Measurements from ENCODE around the gene S100A3. TPM values are rescaled to one million over a fixed set of nuclear protein-coding genes. Genes with fewer than 3 reads are reported as not detected.

The S100A3 gene
- total and polyA plus RNA-seq, 2 of the 13 experiments (the other 11 are each of a cell fraction or from before 2014, with no cell fraction given), result 2.5 to 4.5 TPM

- TF ChIP-seq ZNF614 (CRISPR knock-in tag; IDR thresholded peaks at IDR 0.05; ENCODE audit: borderline replicate concordance), result peak; percentile 69; the same call in 1 of the 2 replicates
- peak; percentile 43; the same call in 1 of the 2 replicates for TF ChIP-seq ZBTB26 (CRISPR knock-in tag; IDR thresholded peaks at IDR 0.05; ENCODE audit: borderline replicate concordance)
- TF ChIP-seq BCL6 (CRISPR knock-in tag; IDR thresholded peaks at IDR 0.05), result no peak; the same call in 1 of the 2 replicates
- 0 out of 2 replicates have a peak, but pooled peaks have one; percentile 43 for TF ChIP-seq ZMYM4 (CRISPR knock-in tag; IDR thresholded peaks at IDR 0.05)
- no peak for TF ChIP-seq ZNF253 (CRISPR knock-in tag; IDR thresholded peaks at IDR 0.05; ENCODE audit: borderline replicate concordance)
- no peak for TF ChIP-seq MTF2 (CRISPR knock-in tag; IDR thresholded peaks at IDR 0.05; ENCODE audit: borderline replicate concordance)
- no peak for TF ChIP-seq AHR (CRISPR knock-in tag; IDR thresholded peaks at IDR 0.05)
- TF ChIP-seq CBFB (CRISPR knock-in tag; IDR thresholded peaks at IDR 0.05), result no peak
- TF ChIP-seq ARID5B (CRISPR knock-in tag; IDR thresholded peaks at IDR 0.05), result peak; percentile 29; the same call in 1 of the 2 replicates
- TF ChIP-seq ARNT2 (CRISPR knock-in tag; IDR thresholded peaks at IDR 0.05; ENCODE audit: low read depth), result no peak
- no peak for TF ChIP-seq TOPORS (CRISPR knock-in tag; IDR thresholded peaks at IDR 0.05)
- no peak for TF ChIP-seq ZNF362 (CRISPR knock-in tag; IDR thresholded peaks at IDR 0.05; ENCODE audit: borderline replicate concordance)
- no peak for TF ChIP-seq ZNF615 (CRISPR knock-in tag; IDR thresholded peaks at IDR 0.05; ENCODE audit: borderline replicate concordance)
- no peak for TF ChIP-seq ZNF543 (CRISPR knock-in tag; IDR thresholded peaks at IDR 0.05)
- TF ChIP-seq, protein P1, sequence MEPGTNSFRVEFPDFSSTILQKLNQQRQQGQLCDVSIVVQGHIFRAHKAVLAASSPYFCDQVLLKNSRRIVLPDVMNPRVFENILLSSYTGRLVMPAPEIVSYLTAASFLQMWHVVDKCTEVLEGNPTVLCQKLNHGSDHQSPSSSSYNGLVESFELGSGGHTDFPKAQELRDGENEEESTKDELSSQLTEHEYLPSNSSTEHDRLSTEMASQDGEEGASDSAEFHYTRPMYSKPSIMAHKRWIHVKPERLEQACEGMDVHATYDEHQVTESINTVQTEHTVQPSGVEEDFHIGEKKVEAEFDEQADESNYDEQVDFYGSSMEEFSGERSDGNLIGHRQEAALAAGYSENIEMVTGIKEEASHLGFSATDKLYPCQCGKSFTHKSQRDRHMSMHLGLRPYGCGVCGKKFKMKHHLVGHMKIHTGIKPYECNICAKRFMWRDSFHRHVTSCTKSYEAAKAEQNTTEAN (CRISPR knock-in tag; conservative IDR thresholded peaks at IDR 0.05), result peak; percentile 27; the same call in 1 of the 2 replicates
- no peak for TF ChIP-seq MAF1 (CRISPR knock-in tag; IDR thresholded peaks at IDR 0.05; ENCODE audit: borderline replicate concordance)
- peak; percentile 53; the same call in 1 of the 2 replicates for TF ChIP-seq ZMYM3 (CRISPR knock-in tag; IDR thresholded peaks at IDR 0.05)
- no peak for TF ChIP-seq ZKSCAN5 (CRISPR knock-in tag; IDR thresholded peaks at IDR 0.05)
- TF ChIP-seq MBD4 (IDR thresholded peaks at IDR 0.05; ENCODE audit: borderline replicate concordance, low read length), result no peak
- no peak for TF ChIP-seq GABPA (IDR thresholded peaks at IDR 0.05; ENCODE audit: low read depth, low read length)
- TF ChIP-seq GABPA (CRISPR knock-in tag; IDR thresholded peaks at IDR 0.05; ENCODE audit: low read depth), result no peak
- no peak for TF ChIP-seq ZFP1 (CRISPR knock-in tag; IDR thresholded peaks at IDR 0.05)
- no peak for TF ChIP-seq XBP1 (CRISPR knock-in tag; IDR thresholded peaks at IDR 0.05)
Observed at GRCh38 chr1:153545067-153546055, 3.7 kb downstream of the S100A3 start, which contains the start of gene S100A4 (continued).

All from HepG2 (cell line).